ENCODE results near the gene BPIFB4.

DNA sequence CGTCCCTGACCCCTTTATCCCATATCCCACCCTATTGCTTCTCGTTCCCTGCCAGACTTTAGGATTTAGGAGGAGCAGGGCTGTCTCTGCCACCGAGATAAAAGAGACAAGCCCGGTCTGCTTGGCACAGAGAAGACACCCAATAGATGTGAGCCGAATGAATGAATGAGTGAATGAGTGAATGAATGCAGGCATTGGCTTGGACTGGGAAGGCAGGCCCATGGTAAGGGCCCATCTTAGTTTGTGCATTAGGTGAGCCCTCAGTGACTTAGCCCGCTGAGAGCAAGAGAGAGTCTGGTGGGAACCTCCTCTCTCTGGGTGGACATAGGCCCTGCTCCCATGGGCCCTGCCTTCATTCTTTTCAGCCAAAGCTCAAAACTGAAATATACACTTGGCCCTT lies 48.9 kb upstream of the BPIFB4 start:
- TF ChIP-seq, protein P1, sequence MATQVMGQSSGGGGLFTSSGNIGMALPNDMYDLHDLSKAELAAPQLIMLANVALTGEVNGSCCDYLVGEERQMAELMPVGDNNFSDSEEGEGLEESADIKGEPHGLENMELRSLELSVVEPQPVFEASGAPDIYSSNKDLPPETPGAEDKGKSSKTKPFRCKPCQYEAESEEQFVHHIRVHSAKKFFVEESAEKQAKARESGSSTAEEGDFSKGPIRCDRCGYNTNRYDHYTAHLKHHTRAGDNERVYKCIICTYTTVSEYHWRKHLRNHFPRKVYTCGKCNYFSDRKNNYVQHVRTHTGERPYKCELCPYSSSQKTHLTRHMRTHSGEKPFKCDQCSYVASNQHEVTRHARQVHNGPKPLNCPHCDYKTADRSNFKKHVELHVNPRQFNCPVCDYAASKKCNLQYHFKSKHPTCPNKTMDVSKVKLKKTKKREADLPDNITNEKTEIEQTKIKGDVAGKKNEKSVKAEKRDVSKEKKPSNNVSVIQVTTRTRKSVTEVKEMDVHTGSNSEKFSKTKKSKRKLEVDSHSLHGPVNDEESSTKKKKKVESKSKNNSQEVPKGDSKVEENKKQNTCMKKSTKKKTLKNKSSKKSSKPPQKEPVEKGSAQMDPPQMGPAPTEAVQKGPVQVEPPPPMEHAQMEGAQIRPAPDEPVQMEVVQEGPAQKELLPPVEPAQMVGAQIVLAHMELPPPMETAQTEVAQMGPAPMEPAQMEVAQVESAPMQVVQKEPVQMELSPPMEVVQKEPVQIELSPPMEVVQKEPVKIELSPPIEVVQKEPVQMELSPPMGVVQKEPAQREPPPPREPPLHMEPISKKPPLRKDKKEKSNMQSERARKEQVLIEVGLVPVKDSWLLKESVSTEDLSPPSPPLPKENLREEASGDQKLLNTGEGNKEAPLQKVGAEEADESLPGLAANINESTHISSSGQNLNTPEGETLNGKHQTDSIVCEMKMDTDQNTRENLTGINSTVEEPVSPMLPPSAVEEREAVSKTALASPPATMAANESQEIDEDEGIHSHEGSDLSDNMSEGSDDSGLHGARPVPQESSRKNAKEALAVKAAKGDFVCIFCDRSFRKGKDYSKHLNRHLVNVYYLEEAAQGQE (IDR thresholded peaks at IDR 0.05; ENCODE audit: insufficient read depth in 1 of 2, low read depth in 2 of 2, low read length in 1 of 2): no peak
- TF ChIP-seq, protein P2, sequence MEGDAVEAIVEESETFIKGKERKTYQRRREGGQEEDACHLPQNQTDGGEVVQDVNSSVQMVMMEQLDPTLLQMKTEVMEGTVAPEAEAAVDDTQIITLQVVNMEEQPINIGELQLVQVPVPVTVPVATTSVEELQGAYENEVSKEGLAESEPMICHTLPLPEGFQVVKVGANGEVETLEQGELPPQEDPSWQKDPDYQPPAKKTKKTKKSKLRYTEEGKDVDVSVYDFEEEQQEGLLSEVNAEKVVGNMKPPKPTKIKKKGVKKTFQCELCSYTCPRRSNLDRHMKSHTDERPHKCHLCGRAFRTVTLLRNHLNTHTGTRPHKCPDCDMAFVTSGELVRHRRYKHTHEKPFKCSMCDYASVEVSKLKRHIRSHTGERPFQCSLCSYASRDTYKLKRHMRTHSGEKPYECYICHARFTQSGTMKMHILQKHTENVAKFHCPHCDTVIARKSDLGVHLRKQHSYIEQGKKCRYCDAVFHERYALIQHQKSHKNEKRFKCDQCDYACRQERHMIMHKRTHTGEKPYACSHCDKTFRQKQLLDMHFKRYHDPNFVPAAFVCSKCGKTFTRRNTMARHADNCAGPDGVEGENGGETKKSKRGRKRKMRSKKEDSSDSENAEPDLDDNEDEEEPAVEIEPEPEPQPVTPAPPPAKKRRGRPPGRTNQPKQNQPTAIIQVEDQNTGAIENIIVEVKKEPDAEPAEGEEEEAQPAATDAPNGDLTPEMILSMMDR (IDR thresholded peaks at IDR 0.05): no peak
